ENCODE data around the gene RCAN1.

The RCAN1 gene

DNA sequence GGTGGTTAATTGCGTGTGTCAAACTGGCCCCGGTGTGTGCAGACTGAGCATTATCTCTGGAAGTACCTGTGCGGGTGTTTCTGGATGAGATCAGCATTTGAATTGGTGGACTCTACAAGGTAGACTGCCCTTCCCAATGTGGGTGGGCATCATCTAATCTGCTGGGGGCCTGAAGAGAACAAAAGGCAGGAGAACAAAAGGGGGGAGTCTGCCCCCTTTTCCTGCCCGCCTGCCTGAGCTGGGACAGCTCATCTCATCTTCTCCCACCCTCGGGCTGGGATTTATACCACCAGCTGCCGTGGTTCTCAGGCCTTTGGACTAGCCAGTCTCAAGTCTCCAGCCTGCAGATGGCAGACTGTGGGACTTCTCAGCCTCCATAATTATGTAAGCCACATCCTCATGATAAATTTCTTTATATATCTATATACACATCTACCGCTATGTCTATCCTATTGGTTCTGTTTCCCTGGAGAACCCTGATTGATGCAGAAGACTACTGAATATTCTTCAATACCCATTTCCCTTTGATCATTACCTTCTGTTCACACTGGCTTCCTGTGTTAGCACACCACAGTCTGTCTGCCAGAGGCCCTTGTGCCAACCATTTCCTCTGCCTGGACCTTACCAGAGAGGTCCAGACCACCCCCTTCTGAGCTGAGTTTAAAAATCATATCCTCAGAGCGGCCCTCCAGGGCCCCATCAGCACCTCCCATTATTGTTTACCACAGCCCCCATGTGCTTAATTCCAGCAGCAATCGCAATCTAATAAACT is 25.2 kb downstream of the RCAN1 start:
- H2BK120ac ChIP-seq (ENCODE audit: low read depth, low read length), result no peak overlapping the region
- no CpG with 5 or more reads among the region's 9 CpGs for WGBS (ENCODE audit: extremely low coverage, insufficient coverage, low lambda C conversion rate)
- H3K4me2 ChIP-seq (ENCODE audit: low read length), result no peak overlapping the region
- no peaks in the 10 kb centered on the region for H3K27me3 ChIP-seq (ENCODE audit: insufficient read depth, low read length, poor library complexity)
- no peak overlapping the region for H3K4me3 ChIP-seq (ENCODE audit: low read length)
- H2AK5ac ChIP-seq (ENCODE audit: low read length), result no peak overlapping the region
- no peak for DNase-seq
- H3K23ac ChIP-seq (ENCODE audit: low read length), result no peak overlapping the region
- no peaks in the 10 kb centered on the region for H3K4me1 ChIP-seq (ENCODE audit: control insufficient read depth, low read depth, low read length)
- H2BK15ac ChIP-seq (replicated peaks; ENCODE audit: low read depth), result no peak overlapping the region
- no peak overlapping the region for H2BK5ac ChIP-seq (ENCODE audit: low read length)
- H3K56ac ChIP-seq (ENCODE audit: low read length), result no peak overlapping the region
- no peaks in the 10 kb centered on the region for H3K79me1 ChIP-seq (ENCODE audit: low read length)
- no peak overlapping the region for H3K4ac ChIP-seq (ENCODE audit: low read depth, low read length)
- H3K79me2 ChIP-seq (ENCODE audit: control insufficient read depth, insufficient read depth, low read length), result no peaks in the 10 kb centered on the region
- H3K9ac ChIP-seq (ENCODE audit: low read length), result no peak overlapping the region
- H4K8ac ChIP-seq (ENCODE audit: low read depth, low read length), result no peak overlapping the region
- no peak overlapping the region for H3K27ac ChIP-seq (ENCODE audit: low read depth, low read length)
- H4K5ac ChIP-seq (ENCODE audit: low read length), result no peak overlapping the region
- no peak overlapping the region for H3K18ac ChIP-seq (ENCODE audit: low read length)
- H3K36me3 ChIP-seq (ENCODE audit: control insufficient read depth, insufficient read depth, low read length), result no peaks in the 10 kb centered on the region

DNA sequence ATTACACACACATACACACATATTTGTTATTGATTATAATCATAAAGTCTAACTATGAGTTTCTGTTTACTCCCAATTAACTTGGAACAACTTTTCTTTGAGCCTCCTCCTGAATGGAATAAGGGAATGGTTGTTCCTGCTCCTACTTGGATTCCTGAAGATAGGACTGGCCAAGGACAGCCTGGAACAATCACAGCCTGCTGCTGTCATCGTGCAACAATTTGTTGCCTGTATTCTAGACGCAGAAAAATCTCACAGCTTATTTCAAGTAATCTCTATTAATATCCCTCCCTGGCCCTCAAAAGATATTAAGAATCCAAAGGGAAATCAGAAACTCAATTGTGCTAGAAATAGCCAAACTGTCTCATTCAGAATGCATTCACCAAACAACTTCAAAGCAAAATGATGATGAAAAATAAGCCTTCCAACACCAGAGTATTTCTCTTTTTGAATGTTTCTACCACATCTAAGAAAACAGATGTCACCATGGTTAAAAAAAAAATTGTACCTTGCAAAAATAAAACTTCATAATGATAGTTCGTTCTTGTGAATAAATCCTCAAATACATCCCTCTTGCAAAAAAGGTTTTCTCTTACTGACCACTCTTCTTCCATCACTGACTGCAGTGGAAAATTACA is 30.9 kb downstream of the RCAN1 start:
- no peak overlapping the region for H3K4ac ChIP-seq (ENCODE audit: low read depth, low read length)
- no peak overlapping the region for H2BK5ac ChIP-seq (ENCODE audit: low read length)
- H3K27ac ChIP-seq (ENCODE audit: low read depth, low read length), result no peak overlapping the region
- no CpG with 5 or more reads among the region's 3 CpGs for WGBS (ENCODE audit: extremely low coverage, insufficient coverage, low lambda C conversion rate)
- no peaks in the 10 kb centered on the region for H3K36me3 ChIP-seq (ENCODE audit: control insufficient read depth, insufficient read depth, low read length)
- H3K18ac ChIP-seq (ENCODE audit: low read length), result no peak overlapping the region
- H3K23ac ChIP-seq (ENCODE audit: low read length), result no peak overlapping the region
- no peaks in the 10 kb centered on the region for H3K27me3 ChIP-seq (ENCODE audit: insufficient read depth, low read length, poor library complexity)
- no peak overlapping the region for H4K5ac ChIP-seq (ENCODE audit: low read length)
- no peak overlapping the region for H3K9ac ChIP-seq (ENCODE audit: low read length)
- H2BK120ac ChIP-seq (ENCODE audit: low read depth, low read length), result no peak overlapping the region
- H3K79me2 ChIP-seq (ENCODE audit: control insufficient read depth, insufficient read depth, low read length), result no peaks in the 10 kb centered on the region
- H4K8ac ChIP-seq (ENCODE audit: low read depth, low read length), result no peak overlapping the region
- no peaks in the 10 kb centered on the region for H3K79me1 ChIP-seq (ENCODE audit: low read length)
- H2BK15ac ChIP-seq (replicated peaks; ENCODE audit: low read depth), result no peak overlapping the region
- no peak overlapping the region for H3K56ac ChIP-seq (ENCODE audit: low read length)
- no peak overlapping the region for H3K4me2 ChIP-seq (ENCODE audit: low read length)
- H3K4me3 ChIP-seq (ENCODE audit: low read length), result no peak overlapping the region
- DNase-seq, result no peak
- no peaks in the 10 kb centered on the region for H3K4me1 ChIP-seq (ENCODE audit: control insufficient read depth, low read depth, low read length)
- H2AK5ac ChIP-seq (ENCODE audit: low read length), result no peak overlapping the region

DNA sequence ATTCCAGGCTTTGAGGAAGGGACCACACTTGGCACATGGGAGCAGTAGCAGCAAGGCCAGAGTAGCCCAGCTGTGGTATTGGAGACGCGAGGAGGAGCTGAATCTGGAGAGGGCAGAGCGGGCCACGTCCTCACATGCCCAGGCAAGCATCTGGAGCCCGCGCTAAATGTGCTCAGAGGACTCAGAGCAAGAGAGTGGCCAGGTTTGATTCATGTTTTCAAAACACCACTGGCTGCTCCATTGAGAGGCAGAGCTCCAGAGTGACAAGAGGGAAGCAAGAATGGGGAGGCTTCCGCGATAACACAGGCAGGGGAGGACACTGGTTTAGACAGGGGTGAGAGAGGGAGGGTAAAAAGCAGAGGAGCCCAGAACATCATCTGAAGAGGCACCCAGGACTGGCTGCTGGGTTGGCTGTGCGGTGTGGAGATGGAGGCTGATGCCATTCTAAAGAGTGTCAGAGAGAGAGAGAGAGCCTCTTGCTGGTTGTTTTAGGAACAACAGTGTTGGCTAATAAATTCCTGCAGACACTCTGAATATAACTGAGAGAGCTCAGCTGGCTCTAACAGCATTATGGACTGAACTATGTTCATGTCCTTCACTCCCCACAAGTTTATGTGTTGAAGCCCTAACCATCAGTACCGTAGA is 32.3 kb downstream of the RCAN1 start:
- Histone ChIP-seq H3K4me1 (ENCODE audit: control insufficient read depth, low read depth, low read length) (no peaks in the 10 kb centered on the region), H2BK120ac (ENCODE audit: low read depth, low read length) (no peak overlapping the region), H3K36me3 (ENCODE audit: control insufficient read depth, insufficient read depth, low read length) (no peaks in the 10 kb centered on the region), H3K4me3 (ENCODE audit: low read length) (no peak overlapping the region), H3K23ac (ENCODE audit: low read length) (no peak overlapping the region), H3K4me2 (ENCODE audit: low read length) (no peak overlapping the region), H2BK15ac (replicated peaks; ENCODE audit: low read depth) (no peak overlapping the region), H2BK5ac (ENCODE audit: low read length) (no peak overlapping the region), H3K79me2 (ENCODE audit: control insufficient read depth, insufficient read depth, low read length) (no peaks in the 10 kb centered on the region), H4K5ac (ENCODE audit: low read length) (no peak overlapping the region), H3K27ac (ENCODE audit: low read depth, low read length) (no peak overlapping the region), H3K9ac (ENCODE audit: low read length) (no peak overlapping the region), H3K79me1 (ENCODE audit: low read length) (no peaks in the 10 kb centered on the region), H3K56ac (ENCODE audit: low read length) (no peak overlapping the region), H3K18ac (ENCODE audit: low read length) (no peak overlapping the region), H3K27me3 (ENCODE audit: insufficient read depth, low read length, poor library complexity) (no peaks in the 10 kb centered on the region), H2AK5ac (ENCODE audit: low read length) (no peak overlapping the region), H3K4ac (ENCODE audit: low read depth, low read length) (no peak overlapping the region), H4K8ac (ENCODE audit: low read depth, low read length) (no peak overlapping the region)
- DNase-seq, result peak; percentile 72
- WGBS (ENCODE audit: extremely low coverage, insufficient coverage, low lambda C conversion rate), result no CpG with 5 or more reads among the region's 10 CpGs

DNA sequence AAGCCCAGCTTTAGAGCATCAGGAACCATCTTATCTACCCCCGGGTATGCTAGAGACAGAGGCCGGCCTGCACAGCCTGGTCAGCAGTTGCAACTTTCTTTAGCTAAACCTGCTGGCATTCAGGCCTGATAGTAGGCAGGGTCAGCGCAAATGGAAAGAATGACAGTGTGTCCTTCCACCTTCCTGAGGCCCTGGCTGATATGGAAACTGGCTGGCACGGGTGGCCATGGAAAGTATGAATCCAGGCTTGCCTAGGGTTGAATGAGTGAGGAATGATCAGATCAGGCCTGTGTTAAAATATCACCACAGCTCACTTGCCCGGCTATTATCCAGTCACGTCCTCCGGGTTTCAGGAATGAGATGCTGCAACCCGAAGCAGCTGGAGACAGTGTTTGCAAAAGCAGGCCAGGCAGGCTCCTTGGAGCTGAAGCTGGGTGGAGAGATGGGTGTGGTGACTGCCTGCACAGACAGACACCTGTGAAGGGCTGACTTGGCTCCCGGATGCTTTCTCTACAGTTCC is 34.7 kb downstream of the RCAN1 start:
- H3K27ac ChIP-seq (ENCODE audit: low read depth, low read length), result no peak overlapping the region
- WGBS (ENCODE audit: extremely low coverage, insufficient coverage, low lambda C conversion rate), result no CpG with 5 or more reads among the region's 9 CpGs
- H2BK15ac ChIP-seq (replicated peaks; ENCODE audit: low read depth), result no peak overlapping the region
- H2BK5ac ChIP-seq (ENCODE audit: low read length), result no peak overlapping the region
- H3K4me1 ChIP-seq (ENCODE audit: control insufficient read depth, low read depth, low read length), result no peaks in the 10 kb centered on the region
- H3K4me3 ChIP-seq (ENCODE audit: low read length), result no peak overlapping the region
- no peak overlapping the region for H3K4me2 ChIP-seq (ENCODE audit: low read length)
- H3K36me3 ChIP-seq (ENCODE audit: control insufficient read depth, insufficient read depth, low read length), result no peaks in the 10 kb centered on the region
- H3K9ac ChIP-seq (ENCODE audit: low read length), result no peak overlapping the region
- no peaks in the 10 kb centered on the region for H3K79me2 ChIP-seq (ENCODE audit: control insufficient read depth, insufficient read depth, low read length)
- no peaks in the 10 kb centered on the region for H3K79me1 ChIP-seq (ENCODE audit: low read length)
- H2AK5ac ChIP-seq (ENCODE audit: low read length), result no peak overlapping the region
- no peak for DNase-seq
- no peak overlapping the region for H3K23ac ChIP-seq (ENCODE audit: low read length)
- no peak overlapping the region for H4K5ac ChIP-seq (ENCODE audit: low read length)
- no peak overlapping the region for H3K18ac ChIP-seq (ENCODE audit: low read length)
- H3K27me3 ChIP-seq (ENCODE audit: insufficient read depth, low read length, poor library complexity), result no peaks in the 10 kb centered on the region
- no peak overlapping the region for H4K8ac ChIP-seq (ENCODE audit: low read depth, low read length)
- no peak overlapping the region for H2BK120ac ChIP-seq (ENCODE audit: low read depth, low read length)
- H3K4ac ChIP-seq (ENCODE audit: low read depth, low read length), result no peak overlapping the region
- no peak overlapping the region for H3K56ac ChIP-seq (ENCODE audit: low read length)

DNA sequence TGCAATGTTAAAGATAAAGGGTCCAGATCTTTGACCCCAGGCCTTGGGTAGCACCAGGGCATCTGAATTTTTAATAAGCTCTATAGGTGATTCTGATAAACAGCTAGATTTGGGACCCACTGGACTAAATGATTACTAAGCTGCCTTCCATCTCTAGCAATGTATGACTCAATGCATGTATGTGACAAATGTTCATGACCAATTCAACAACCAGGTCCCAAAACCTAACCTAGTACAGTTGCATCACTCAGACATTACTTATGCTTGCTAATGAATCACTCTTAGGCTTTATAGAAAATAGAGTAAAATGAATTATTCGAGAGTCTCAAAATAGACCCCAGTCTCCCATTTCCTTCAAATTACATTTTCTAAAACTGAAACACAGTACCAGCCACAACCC is 35.5 kb downstream of the RCAN1 start:
- Histone ChIP-seq H3K4me3 (ENCODE audit: low read length) (no peak overlapping the region), H3K56ac (ENCODE audit: low read length) (no peak overlapping the region), H2BK120ac (ENCODE audit: low read depth, low read length) (no peak overlapping the region), H3K27me3 (ENCODE audit: insufficient read depth, low read length, poor library complexity) (no peaks in the 10 kb centered on the region), H3K18ac (ENCODE audit: low read length) (no peak overlapping the region), H4K8ac (ENCODE audit: low read depth, low read length) (no peak overlapping the region), H3K9ac (ENCODE audit: low read length) (no peak overlapping the region), H3K4ac (ENCODE audit: low read depth, low read length) (no peak overlapping the region), H3K4me2 (ENCODE audit: low read length) (no peak overlapping the region), H2BK15ac (replicated peaks; ENCODE audit: low read depth) (no peak overlapping the region), H3K27ac (ENCODE audit: low read depth, low read length) (no peak overlapping the region), H3K79me2 (ENCODE audit: control insufficient read depth, insufficient read depth, low read length) (no peaks in the 10 kb centered on the region), H3K4me1 (ENCODE audit: control insufficient read depth, low read depth, low read length) (no peaks in the 10 kb centered on the region), H2BK5ac (ENCODE audit: low read length) (no peak overlapping the region), H2AK5ac (ENCODE audit: low read length) (no peak overlapping the region), H4K5ac (ENCODE audit: low read length) (no peak overlapping the region), H3K79me1 (ENCODE audit: low read length) (no peaks in the 10 kb centered on the region), H3K36me3 (ENCODE audit: control insufficient read depth, insufficient read depth, low read length) (no peaks in the 10 kb centered on the region), H3K23ac (ENCODE audit: low read length) (no peak overlapping the region)
- DNase-seq, result no peak
- no CpG with 5 or more reads among the region's 1 CpG for whole genome bisulfite sequencing (ENCODE audit: extremely low coverage, insufficient coverage, low lambda C conversion rate)

Data from mesendoderm (in vitro differentiated cells).